ENCODE results near the gene HACD4. TPM values are rescaled to one million over a fixed set of nuclear protein-coding genes. Genes with fewer than 3 reads are reported as not detected.

Gene HACD4
- total and polyA plus RNA-seq, 2 donors (not counting 3 experiments of a cell fraction or from before 2014, with no cell fraction given): 1.3 to 1.4 TPM

DNA sequence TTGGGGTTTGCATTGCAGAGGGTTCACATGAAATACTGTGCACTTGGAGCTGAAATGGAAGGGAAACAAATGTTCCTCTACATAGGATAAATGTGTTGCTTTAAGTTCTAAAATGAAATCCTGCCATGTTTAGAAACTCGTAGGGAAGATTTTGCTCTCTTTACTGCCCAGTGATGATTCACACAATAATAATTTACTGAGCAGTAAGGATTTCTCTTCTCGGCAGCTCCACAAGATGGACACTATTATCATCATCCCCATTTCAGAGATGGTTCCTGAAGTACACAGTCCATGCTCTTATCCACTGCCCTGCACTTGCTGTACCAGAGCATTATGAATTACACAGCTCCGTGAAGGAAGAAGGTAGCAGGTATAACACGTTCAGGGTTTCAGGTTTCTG is 4.1 kb downstream of the HACD4 start:
- TF ChIP-seq, protein P1, sequence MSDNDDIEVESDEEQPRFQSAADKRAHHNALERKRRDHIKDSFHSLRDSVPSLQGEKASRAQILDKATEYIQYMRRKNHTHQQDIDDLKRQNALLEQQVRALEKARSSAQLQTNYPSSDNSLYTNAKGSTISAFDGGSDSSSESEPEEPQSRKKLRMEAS (IDR thresholded peaks at IDR 0.05; ENCODE audit: insufficient read depth, insufficient read length): no peak
- TF ChIP-seq CTCF (IDR thresholded peaks at IDR 0.05; ENCODE audit: extremely low read depth in 1 of 2, insufficient read depth in 1 of 2, low read depth in 1 of 2, low read length in 2 of 2) (no peak), POLR2AphosphoS5 (IDR thresholded peaks at IDR 0.05; ENCODE audit: insufficient read depth, low read depth, low read length) (no peak), POLR2A (IDR thresholded peaks at IDR 0.05; ENCODE audit: low read depth, low read length) (no peak), JUN (IDR thresholded peaks at IDR 0.05; ENCODE audit: borderline replicate concordance, insufficient read depth, insufficient read length, low read depth) (no peak), FOS (IDR thresholded peaks at IDR 0.05; ENCODE audit: borderline replicate concordance, insufficient read depth, low read length) (no peak), EZH2 (IDR thresholded peaks at IDR 0.05; ENCODE audit: borderline replicate concordance, low read depth, low read length, severe bottlenecking) (no peak), GATA2 (IDR thresholded peaks at IDR 0.05; ENCODE audit: insufficient read depth, insufficient read length, low read depth, low read length) (no peak), MYC (IDR thresholded peaks at IDR 0.05; ENCODE audit: low read depth, low read length) (no peak)
- dilution Hi-C loops (cut with MboI; ENCODE audit: extremely low pct_ligation_motif_present, low sequenced_read_pairs) (no loop called here), intact Hi-C loops (cut with micrococcal nuclease) (loop anchor here (5.0 to 10.0 kb wide), 2 partner anchors 65 to 398 kb away; no protein-coding TSS in a partner anchor)
- H3K36me3 ChIP-seq (ENCODE audit: control insufficient read depth in 2 of 2, extremely low read depth in 1 of 2, insufficient read depth in 2 of 2, low read length in 2 of 2): no peaks in the 10 kb centered on the region
- no peaks in the 10 kb centered on the region for H3K27me3 ChIP-seq (ENCODE audit: control insufficient read depth in 2 of 2, insufficient read depth in 2 of 2, low read length in 2 of 2)
- H3K79me2 ChIP-seq (ENCODE audit: control insufficient read depth, insufficient read depth, low read length): no peaks in the 10 kb centered on the region
- no peak overlapping the region for H3K27ac ChIP-seq (ENCODE audit: insufficient read depth, low read depth, low read length)
- no peak overlapping the region for H3K4me2 ChIP-seq (ENCODE audit: insufficient read depth, low read length)
- no peak overlapping the region for H3K4me3 ChIP-seq (replicated peaks in 1 of 3; ENCODE audit: insufficient read depth in 1 of 3, low read depth in 1 of 3, low read length in 3 of 3)
- ChIA-PET CTCF (interaction anchor here (0.8 to 2.5 kb wide), 2 partner anchors 9 to 84 kb away, joined by 3 to 9 read pairs; no protein-coding TSS in a partner anchor), POLR2A (no interaction called here)
- peaks cover 6% of the 10 kb centered on the region for H3K4me1 ChIP-seq (ENCODE audit: control insufficient read depth, extremely low read depth, insufficient read depth, low read length)
- no peaks in the 10 kb centered on the region for H3K9me1 ChIP-seq (replicated peaks; ENCODE audit: control insufficient read depth, extremely low read depth, insufficient read depth, low read length)
- H4K20me1 ChIP-seq (replicated peaks; ENCODE audit: control insufficient read depth, extremely low read depth, insufficient read depth, low read length): no peaks in the 10 kb centered on the region
- no peaks in the 10 kb centered on the region for H3K9me3 ChIP-seq (replicated peaks; ENCODE audit: control insufficient read depth, insufficient read depth, low read length)
- H2AFZ ChIP-seq (ENCODE audit: low read depth, low read length): no peak overlapping the region
- no TSS peak for BruUV-seq (replicated peaks)
- FAIRE-seq (no peak), DNase-seq (ENCODE audit: low read depth, low spot score) (no peak)
- H3K9ac ChIP-seq (replicated peaks; ENCODE audit: extremely low read depth, insufficient read depth, low read length): no peak overlapping the region
